Liver (tissue), 3 donors: ENCODE measurements around the gene AARSD1.

Experiments used
- CTCF ChIP-seq: fragments of 150-350 bp; IDR thresholded peaks from 2 replicates; pipeline ENCODE4 v1.5.1; 2017; ENCODE audit warnings: improper control_type of control experiment, low read depth, low read length; ENCODE audit not compliant: missing input control
- FOXA1 ChIP-seq: IDR thresholded peaks from 2 replicates; pipeline ENCODE4 v1.6.1; 2016; ENCODE audit warnings: antibody characterized with exemption
- GABPA ChIP-seq, 2 donors: IDR thresholded peaks in 1 of 2; conservative IDR thresholded peaks in 1 of 2; 2 replicates each; pipeline ENCODE4 v1.6.1; 2016; ENCODE audit warnings: antibody characterized with exemption in 2 of 2, mild to moderate bottlenecking in 1 of 2, moderate library complexity in 1 of 2
- HNF4A ChIP-seq, 2 donors: conservative IDR thresholded peaks; 2 replicates each; pipeline ENCODE4 v1.6.1; 2016; ENCODE audit warnings: antibody characterized with exemption in 2 of 2, mild to moderate bottlenecking in 2 of 2
- JUND ChIP-seq, 2 donors: IDR thresholded peaks; 2 replicates each; pipeline ENCODE4 v1.6.1; 2016; ENCODE audit warnings: antibody characterized with exemption in 2 of 2
- NR2F2 ChIP-seq: IDR thresholded peaks from 2 replicates; pipeline ENCODE4 v1.6.1; 2016; ENCODE audit warnings: antibody characterized with exemption
- RXRA ChIP-seq, 2 donors: IDR thresholded peaks; 2 replicates each; pipeline ENCODE4 v1.6.1; 2017 to 2018; ENCODE audit warnings: antibody characterized with exemption in 2 of 2, mild to moderate bottlenecking in 1 of 2
- SP1 ChIP-seq: IDR thresholded peaks from 2 replicates; pipeline ENCODE4 v1.6.1; 2018; ENCODE audit warnings: antibody characterized with exemption, mild to moderate bottlenecking
- TAF1 ChIP-seq: conservative IDR thresholded peaks from 2 replicates; pipeline ENCODE4 v1.6.1; 2016; ENCODE audit warnings: antibody characterized with exemption, mild to moderate bottlenecking
- YY1 ChIP-seq: IDR thresholded peaks from 2 replicates; pipeline ENCODE4 v1.6.1; 2016; ENCODE audit warnings: antibody characterized with exemption, mild to moderate bottlenecking
- ZBTB33 ChIP-seq: IDR thresholded peaks from 2 replicates; pipeline ENCODE4 v1.6.1; 2016; ENCODE audit warnings: antibody characterized with exemption
- TF ChIP-seq, protein P1 (sequence below): IDR thresholded peaks from 2 replicates; pipeline ENCODE4 v1.6.1; 2016; ENCODE audit warnings: antibody characterized with exemption
- TF ChIP-seq, protein P2 (sequence below): IDR thresholded peaks from 2 replicates; pipeline ENCODE4 v1.6.1; 2016; ENCODE audit warnings: antibody characterized with exemption
- donor health status: healthy.
- donor health status: healthy.

GRCh38 chr17:42967925-42968324, 3.7 kb upstream of the AARSD1 start:
- TF ChIP-seq SP1 (no peak), HNF4A (conservative IDR thresholded peaks at IDR 0.05) (no peak), CTCF (no peak), ZBTB33 (no peak), JUND (IDR thresholded peaks at IDR 0.05) (no peak), TAF1 (no peak), GABPA (IDR thresholded peaks at IDR 0.05 in 1 of 2, conservative IDR thresholded peaks at IDR 0.05 in 1 of 2) (no peak), RXRA (IDR thresholded peaks at IDR 0.05) (no peak), YY1 (no peak), NR2F2 (no peak), FOXA1 (no peak)
- TF ChIP-seq, protein P1, sequence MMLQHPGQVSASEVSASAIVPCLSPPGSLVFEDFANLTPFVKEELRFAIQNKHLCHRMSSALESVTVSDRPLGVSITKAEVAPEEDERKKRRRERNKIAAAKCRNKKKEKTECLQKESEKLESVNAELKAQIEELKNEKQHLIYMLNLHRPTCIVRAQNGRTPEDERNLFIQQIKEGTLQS, result no peak
- TF ChIP-seq, protein P2, sequence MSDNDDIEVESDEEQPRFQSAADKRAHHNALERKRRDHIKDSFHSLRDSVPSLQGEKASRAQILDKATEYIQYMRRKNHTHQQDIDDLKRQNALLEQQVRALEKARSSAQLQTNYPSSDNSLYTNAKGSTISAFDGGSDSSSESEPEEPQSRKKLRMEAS, result no peak
